Stimulated activated CD8-positive, alpha-beta memory T cell treated with anti-CD3 and anti-CD28 coated beads, Interleukin-7, amount 100 ng/mL, for 1 hour (primary cell): ENCODE measurements around the gene RNF141.

Experiments
- DNase-seq, 2 donors: peaks; one replicate each; pipeline ENCODE4 v3.0.0-alpha.2; 2020; ENCODE audit warnings: low read depth in 2 of 2

The RNF141 gene

DNA sequence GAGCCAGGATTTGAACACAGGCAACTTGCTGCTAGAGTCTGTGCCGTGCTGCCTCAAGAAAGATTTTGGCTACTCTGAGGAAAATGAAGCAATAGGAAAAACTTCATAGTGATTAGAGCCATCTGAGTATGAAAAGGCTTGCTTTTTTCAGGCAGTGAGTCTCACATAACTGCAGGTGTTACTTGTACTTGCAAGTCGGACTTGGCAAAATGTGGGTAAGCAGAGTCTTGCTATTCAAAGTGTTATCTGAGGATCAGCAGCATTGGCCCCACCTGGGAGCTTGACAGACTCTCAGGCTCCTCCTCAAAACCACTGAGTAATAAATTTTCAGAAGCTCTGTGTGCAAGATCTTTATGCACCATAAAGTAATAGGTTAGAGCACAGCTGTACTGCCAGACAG lies 18.1 kb downstream of the RNF141 start:
- no peak for DNase-seq

DNA sequence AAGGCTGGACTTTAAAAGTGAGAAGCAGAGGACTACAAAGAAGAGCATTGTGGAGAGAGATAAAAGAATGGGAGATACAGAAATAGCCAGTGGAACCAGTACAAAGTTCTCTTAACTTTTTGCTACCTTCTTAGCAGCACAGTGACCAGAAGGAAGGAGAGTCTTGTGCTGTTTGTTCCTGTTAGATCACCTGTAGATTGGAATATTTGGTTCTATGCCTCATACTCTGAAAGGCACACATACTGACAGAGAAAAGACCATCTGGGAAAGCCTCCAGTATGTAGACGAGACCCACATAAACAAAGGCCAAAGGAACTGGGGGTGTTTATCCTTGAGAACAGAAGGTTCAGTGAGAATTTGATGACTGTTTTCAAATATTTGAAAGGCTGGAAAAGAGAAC lies 18.7 kb downstream of the RNF141 start:
- DNase-seq, result no peak

DNA sequence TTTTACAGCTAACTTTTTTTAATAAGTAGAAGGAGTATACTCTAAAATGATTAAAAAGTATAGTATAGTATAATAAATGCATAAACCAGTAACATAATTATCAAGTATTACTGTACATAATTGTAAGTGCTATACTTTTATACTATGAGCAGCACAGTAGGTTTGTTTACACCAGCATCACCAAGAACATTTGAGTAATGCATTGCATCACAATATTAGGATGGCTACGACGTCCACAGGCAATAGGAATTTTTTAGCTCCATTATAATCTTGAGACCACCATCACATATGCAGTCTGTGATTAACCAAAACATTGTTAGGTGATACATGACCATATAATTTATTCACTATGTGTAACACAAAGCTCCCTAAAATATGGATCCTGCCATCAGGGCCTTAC lies 20.4 kb downstream of the RNF141 start:
- no peak for DNase-seq

GRCh38 chr11:10519630-10520029 lies 21.4 kb downstream of the RNF141 start:
- DNase-seq, result no peak

DNA sequence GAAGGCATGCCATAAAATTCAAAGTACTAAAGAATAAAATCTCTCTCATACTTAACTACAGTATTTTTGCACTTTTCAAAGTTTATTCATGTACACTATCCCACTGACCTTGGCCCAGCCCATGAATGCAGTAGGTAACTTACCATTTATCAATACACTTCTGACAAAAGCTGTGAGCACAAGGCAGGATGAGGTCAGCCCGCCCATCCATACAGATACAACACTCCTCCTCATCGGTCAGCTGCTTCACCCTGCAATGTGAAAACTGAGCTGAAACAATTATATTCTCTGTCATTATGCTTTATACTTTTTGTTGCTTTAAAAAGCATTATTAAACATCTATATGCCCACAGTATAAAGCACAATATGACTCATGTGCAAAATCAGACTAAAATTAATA lies 22.1 kb downstream of the RNF141 start:
- DNase-seq, result no peak

DNA sequence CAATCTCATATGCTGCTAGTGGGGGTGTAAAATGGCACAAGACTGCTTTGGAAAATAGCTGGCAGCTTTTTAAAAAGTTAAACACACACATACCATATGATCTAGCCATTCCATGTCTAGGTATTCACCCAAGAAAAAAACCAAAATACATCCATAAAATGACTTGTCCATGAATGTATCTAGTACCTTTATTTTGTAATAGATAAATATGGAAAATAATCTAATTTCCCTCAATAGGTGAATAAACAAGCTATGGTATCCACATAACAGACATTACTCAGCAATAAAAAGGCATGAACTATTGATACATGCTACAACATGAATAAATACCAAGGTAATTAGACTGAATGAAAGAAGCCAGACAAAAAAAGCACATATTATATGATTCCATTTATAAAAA lies 22.9 kb downstream of the RNF141 start:
- no peak for DNase-seq

DNA sequence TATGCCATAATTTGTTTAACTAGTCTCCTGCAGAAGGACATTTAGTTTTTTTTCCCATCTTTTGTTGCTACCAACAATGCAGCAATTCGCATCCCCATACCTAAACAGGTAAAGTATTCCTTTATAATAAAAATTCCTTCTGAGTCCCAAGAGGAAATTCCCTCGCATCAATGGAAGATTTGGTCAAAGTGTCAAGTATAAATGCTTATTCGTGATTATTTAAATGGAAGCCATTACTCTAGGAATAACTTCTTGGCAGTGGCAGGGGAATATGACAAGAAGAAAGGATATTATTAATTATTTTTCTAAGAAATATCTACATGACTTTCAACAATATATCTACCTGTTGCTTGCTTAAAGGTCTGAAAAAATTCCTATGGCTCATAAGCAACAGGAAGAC lies 25.6 kb downstream of the RNF141 start:
- DNase-seq, result no peak

- DNase-seq, result no peak
These were observed 26.3 kb downstream of the RNF141 start for GRCh38 chr11:10514709-10515108.

DNA sequence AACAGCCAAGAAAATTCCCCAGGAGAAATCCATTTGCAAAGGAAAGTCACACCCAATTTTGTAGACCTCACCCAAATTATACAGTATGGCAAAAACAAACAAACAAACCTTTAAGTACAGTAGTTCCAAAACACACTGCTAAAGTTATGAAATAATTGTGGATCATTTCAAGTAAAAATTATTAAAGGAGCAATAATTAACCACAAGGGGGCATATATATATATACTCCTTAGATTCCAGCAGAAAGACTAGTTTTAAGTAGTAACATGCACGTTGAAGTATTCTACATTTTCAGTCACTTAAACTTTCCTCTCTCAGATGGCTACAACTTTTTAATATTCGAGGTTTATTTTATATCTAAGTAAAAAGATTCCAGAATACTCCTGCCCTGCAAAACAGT lies 26.8 kb downstream of the RNF141 start:
- DNase-seq, result no peak

DNA sequence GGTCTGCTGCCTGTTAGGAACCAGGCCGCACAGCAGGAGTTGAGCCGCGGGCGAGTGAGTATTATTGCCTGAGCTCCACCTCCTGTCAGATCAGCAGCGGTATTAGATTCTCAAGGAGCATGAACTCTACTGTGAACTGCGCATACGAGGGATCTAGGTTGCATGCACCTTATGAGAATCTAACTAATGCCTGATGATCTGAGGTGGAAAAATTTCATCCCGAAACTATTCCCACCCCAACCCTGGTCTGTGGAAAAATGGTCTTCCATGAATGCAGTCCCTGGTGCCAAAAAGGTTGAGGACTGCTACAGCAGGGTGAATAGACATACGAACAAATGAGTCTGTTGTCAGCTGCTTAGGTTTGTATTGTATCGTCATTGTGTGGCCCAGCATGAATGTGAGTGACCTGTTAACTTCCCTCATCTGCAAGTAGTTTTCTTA lies 29.8 kb downstream of the RNF141 start:
- no peak for DNase-seq

DNA sequence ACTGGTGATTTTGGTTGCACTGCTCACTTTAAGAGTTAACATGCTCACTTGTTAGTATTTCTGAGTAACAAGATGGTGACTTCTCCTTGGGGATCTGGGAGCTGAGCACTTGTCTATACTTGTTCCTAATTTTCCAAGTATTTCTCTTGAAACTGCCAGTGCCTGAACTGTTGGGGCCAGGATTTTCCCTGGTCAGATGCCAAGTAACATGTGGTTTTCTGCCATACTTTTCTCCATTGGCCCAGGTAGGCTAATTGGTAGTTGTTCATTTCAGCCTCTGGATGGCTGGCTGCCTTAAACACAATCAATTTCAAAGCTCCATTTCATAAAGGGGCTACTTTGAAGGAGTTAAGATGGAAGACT lies 35.0 kb downstream of the RNF141 start:
- DNase-seq, result no peak

GRCh38 chr11:10505278-10506007 lies 35.5 kb downstream of the RNF141 start:
- no peak for DNase-seq

DNA sequence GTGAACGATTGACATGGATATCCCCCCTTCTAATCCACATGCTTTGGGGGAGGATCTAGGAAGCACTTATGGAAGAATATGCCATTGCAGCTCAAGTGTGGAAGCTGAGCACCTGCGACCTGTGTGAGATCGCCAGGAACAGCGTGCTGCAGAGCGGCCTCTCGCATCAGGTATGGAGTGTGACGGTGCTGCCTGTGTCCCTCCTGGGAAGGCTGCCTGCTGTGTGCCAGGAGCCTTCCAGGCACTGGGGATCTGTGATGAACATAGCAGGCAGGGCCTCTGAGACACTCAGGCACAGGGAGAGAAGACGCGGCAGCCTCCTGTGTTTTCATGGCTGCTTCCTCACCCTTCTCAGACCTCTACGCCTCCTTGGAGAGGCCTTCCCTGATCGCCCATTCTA lies 36.5 kb downstream of the RNF141 start:
- DNase-seq, result no peak

GRCh38 chr11:10503777-10504480 lies 37.1 kb downstream of the RNF141 start:
- DNase-seq, result no peak

DNA sequence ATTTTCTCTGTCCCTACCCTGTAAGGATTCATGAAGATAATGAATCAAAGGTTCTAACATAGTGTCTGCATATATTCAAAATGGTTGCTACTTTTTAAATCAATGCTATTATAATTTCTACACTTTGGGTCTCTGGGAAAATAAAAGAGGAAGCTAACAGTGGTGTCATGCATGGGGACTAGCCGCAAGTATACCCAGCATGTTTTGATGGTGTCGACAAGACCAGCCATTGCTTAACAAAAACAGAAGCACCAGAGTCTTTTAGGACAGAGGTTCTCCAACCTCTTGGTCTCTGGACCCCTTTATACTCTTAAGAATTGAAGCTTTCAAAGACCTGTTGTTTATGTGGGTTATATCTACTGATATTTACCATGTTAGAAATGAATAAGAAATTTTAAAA lies 37.8 kb downstream of the RNF141 start:
- DNase-seq, result no peak

DNA sequence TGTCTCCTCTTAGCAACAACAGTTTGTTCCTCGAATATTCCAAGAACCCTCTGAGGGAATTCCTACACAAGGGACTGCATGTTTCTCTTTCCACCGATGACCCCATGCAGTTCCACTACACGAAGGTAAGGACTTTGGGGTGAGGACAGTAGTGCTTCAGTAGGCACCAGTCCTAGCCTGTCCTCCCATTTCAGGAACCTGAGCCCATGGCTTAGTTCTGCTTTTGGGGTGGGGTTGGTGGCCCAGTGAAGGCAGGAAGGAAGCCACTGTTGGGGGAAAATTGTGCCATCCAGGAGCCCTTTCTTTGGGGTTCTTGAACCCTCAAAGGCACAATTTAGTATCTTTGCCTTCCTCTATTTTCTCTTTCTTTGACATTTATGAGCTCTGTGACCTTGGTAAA lies 38.2 kb downstream of the RNF141 start:
- no peak for DNase-seq

DNA sequence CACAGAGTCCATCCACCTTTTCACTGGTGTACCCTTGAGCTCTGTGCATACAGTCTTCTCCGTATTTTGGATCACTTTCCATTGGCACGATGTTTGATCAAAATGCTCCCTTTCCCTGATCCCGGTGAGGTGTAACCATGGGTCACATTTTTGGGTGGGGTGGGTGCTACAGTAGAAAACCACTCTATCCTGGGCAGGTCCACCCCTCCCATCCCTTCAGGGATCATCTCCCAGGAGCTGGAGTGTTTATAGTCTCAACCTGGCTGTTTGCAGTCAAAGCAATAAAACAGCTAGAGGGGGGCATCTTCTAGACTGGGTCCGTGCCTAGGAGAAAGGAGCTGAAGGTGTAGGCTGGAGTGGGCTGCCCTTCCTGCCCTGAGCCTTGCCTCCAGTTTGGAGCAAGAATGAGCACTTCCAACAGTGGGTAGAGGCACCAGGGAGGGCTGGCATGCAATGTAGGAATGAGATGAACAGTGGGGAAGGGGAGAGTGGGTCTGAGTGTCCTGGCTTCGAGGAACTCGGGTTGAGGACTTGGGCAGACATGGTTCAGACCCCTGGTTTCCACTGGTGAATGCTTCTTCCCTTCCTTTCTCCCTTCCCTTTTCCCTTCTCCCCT lies 38.8 kb downstream of the RNF141 start:
- DNase-seq, result no peak

GRCh38 chr11:10500757-10501684 lies 40.0 kb downstream of the RNF141 start:
- no peak for DNase-seq

GRCh38 chr11:10499874-10500601 lies 40.9 kb downstream of the RNF141 start:
- no peak for DNase-seq

- DNase-seq, result no peak
These were observed 41.5 kb downstream of the RNF141 start for GRCh38 chr11:10499452-10499851.
